Transverse colon (tissue), 4 donors: ENCODE data around the gene TMEM11.

Experiments used
- EP300 ChIP-seq: sonication (generic); formaldehyde crosslinking; IDR thresholded peaks from one replicate; pipeline ENCODE4 v1.6.1; 2017; ENCODE audit warnings: antibody characterized with exemption, low read depth
- POLR2A ChIP-seq: fragments of 450-650 bp; IDR thresholded peaks from one replicate; pipeline ENCODE4 v1.6.1; 2016; ENCODE audit warnings: antibody characterized with exemption, mild to moderate bottlenecking, moderate library complexity
- POLR2AphosphoS5 ChIP-seq, 3 donors: sonication (generic); formaldehyde crosslinking; IDR thresholded peaks; one replicate each; pipeline ENCODE4 v1.6.1; 2016; ENCODE audit warnings: antibody characterized with exemption in 3 of 3
- TF ChIP-seq, protein P1 (sequence below), 5 experiments: fragments of 200-600 bp in 3 of 5; fragments of 450-650 bp in 2 of 5; sonication (generic) in 3 of 5; IDR thresholded peaks; 1 replicate in 2 of 5; 2 replicates in 3 of 5; pipeline ENCODE4 v1.5.1; 2016 to 2017; ENCODE audit warnings: antibody characterized with exemption in 5 of 5, inconsistent platforms in 3 of 5, mild to moderate bottlenecking in 2 of 5, moderate library complexity in 1 of 5

DNA sequence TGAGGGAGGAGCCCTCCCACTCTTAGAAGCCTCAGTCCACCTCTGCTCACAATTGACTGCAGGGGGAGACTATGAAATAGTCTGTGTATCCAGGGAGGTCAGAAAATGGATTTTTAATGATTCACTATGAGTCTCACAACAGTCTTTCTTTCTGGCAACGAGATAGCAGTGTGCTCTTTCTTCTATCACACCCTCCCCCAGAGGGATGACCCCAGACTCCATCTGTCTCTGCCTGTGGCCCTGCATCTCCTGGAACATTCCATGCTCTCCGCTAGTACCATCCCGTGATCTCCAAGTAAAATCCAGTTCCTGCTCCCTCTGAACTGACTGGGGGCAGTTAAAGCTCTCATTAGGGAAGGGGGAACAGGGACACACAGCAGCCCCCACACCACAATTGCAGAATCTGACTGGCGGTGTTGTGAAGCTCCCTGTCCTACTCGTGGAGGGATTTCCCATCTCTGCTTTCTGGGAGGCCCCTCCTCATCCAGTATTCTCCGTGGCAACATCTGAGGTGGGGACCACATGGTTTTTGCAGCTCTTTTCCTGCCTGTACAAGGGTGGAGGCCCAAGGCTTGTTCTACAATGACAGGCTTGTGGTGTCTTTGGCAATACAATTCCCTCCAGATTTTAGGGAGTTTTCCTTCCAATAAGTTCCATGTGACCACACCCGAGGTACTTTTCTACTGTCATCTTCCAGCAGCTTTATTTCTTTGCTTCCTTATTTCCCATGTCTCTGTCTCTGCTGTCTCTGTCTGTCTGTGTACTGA, 19.8 kb upstream of the TMEM11 start:
- TF ChIP-seq, protein P1, sequence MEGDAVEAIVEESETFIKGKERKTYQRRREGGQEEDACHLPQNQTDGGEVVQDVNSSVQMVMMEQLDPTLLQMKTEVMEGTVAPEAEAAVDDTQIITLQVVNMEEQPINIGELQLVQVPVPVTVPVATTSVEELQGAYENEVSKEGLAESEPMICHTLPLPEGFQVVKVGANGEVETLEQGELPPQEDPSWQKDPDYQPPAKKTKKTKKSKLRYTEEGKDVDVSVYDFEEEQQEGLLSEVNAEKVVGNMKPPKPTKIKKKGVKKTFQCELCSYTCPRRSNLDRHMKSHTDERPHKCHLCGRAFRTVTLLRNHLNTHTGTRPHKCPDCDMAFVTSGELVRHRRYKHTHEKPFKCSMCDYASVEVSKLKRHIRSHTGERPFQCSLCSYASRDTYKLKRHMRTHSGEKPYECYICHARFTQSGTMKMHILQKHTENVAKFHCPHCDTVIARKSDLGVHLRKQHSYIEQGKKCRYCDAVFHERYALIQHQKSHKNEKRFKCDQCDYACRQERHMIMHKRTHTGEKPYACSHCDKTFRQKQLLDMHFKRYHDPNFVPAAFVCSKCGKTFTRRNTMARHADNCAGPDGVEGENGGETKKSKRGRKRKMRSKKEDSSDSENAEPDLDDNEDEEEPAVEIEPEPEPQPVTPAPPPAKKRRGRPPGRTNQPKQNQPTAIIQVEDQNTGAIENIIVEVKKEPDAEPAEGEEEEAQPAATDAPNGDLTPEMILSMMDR (IDR thresholded peaks at IDR 0.05) = no peak
- TF ChIP-seq EP300 = no peak
- no peak for TF ChIP-seq POLR2AphosphoS5 (IDR thresholded peaks at IDR 0.05)
- TF ChIP-seq POLR2A = no peak
